Endodermal cell (in vitro differentiated cells): Measurements from ENCODE around the gene MARCHF10. TPM values are rescaled to one million over a fixed set of nuclear protein-coding genes. Genes with fewer than 3 reads are reported as not detected.

ENCODE experiments used
- DNase-seq: peaks from one replicate; pipeline ENCODE4 v3.0.0-alpha.2; 2017
- H3K27ac ChIP-seq: 2 replicates; pipeline ENCODE4 v1.5.1; 2013; ENCODE audit warnings: mild to moderate bottlenecking, low read depth, low read length, moderate library complexity
- H3K27me3 ChIP-seq: 2 replicates; pipeline ENCODE4 v1.6.1; 2013; ENCODE audit warnings: mild to moderate bottlenecking, low read length, moderate library complexity; ENCODE audit not compliant: insufficient read depth, control insufficient read depth, poor library complexity, severe bottlenecking
- H3K36me3 ChIP-seq: 2 replicates; pipeline ENCODE4 v1.7.0; 2013; ENCODE audit warnings: mild to moderate bottlenecking, low read length, moderate library complexity; ENCODE audit not compliant: control insufficient read depth, insufficient read depth
- H3K4me1 ChIP-seq: one replicate; pipeline ENCODE4 v1.7.0; 2013; ENCODE audit warnings: low read length; ENCODE audit not compliant: control insufficient read depth, insufficient read depth
- H3K4me3 ChIP-seq: 2 replicates; pipeline ENCODE4 v1.5.1; 2013; ENCODE audit warnings: mild to moderate bottlenecking, low read length, moderate library complexity
- H3K9ac ChIP-seq: 2 replicates; pipeline ENCODE4 v1.6.1; 2013; ENCODE audit warnings: mild to moderate bottlenecking, low read length, moderate library complexity; ENCODE audit not compliant: poor library complexity, severe bottlenecking; ENCODE audit errors: extremely low read depth
- H3K9me3 ChIP-seq: 2 replicates; pipeline ENCODE4 v1.6.1; 2013; ENCODE audit warnings: mild to moderate bottlenecking, low read length, moderate library complexity; ENCODE audit not compliant: control insufficient read depth
- H3K27ac Mint-ChIP-seq: 2 replicates; pipeline ENCODE4 v1.8.0; 2020; ENCODE audit warnings: mixed read lengths
- H3K27me3 Mint-ChIP-seq: 2 replicates; pipeline ENCODE4 v1.8.0; 2021; ENCODE audit warnings: mild to moderate bottlenecking, mixed read lengths; ENCODE audit not compliant: insufficient read depth
- H3K36me3 Mint-ChIP-seq: 2 replicates; pipeline ENCODE4 v1.8.0; 2020; ENCODE audit warnings: low read depth, mixed read lengths
- H3K4me1 Mint-ChIP-seq: 2 replicates; pipeline ENCODE4 v1.8.0; 2020; ENCODE audit warnings: mixed read lengths
- H3K4me3 Mint-ChIP-seq: 2 replicates; pipeline ENCODE4 v1.8.0; 2020; ENCODE audit warnings: mild to moderate bottlenecking, moderate library complexity, mixed read lengths
- H3K9me3 Mint-ChIP-seq: 2 replicates; pipeline ENCODE4 v1.8.0; 2020; ENCODE audit warnings: mild to moderate bottlenecking, mixed read lengths
- CTCF ChIP-seq: fragments of 200-600 bp; sonication (generic); conservative IDR thresholded peaks from 2 replicates; pipeline ENCODE4 v1.5.0; 2021; ENCODE audit warnings: antibody characterized with exemption, mild to moderate bottlenecking
- WGBS, 2 experiments: methylation state at CpG; one replicate each; pipeline versions ENCODE4 v1.1.5 to v1.1.7; 2013; ENCODE audit warnings: missing lambda C conversion rate in 2 of 2, mixed read lengths in 1 of 2; ENCODE audit not compliant: insufficient coverage in 1 of 2, insufficient read length in 1 of 2; 5-methylcytosine and 5-hydroxymethylcytosine counted together
- total RNA-seq, 2 donors: library from RNA; stranded (reverse); fragmentation: NEBNext Ultra II Directional in 1 of 2; extraction: Animal tissue kit (Norgen Biotek cat#: 25700) in 1 of 2; gene quantifications; 2 replicates in 1 of 2; 3 replicates in 1 of 2; pipeline ENCODE4 v1.2.1, GENCODE V29; 2021

The MARCHF10 gene
- total RNA-seq, 2 donors from 2014 or later = 0.57 to 1.7 TPM

GRCh38 chr17:62756198-62756597 is 51.9 kb downstream of the MARCHF10 start:
- Mint-ChIP-seq H3K4me1 (peaks cover 2% of the 10 kb centered on the region), H3K27me3 (peaks cover 18% of the 10 kb centered on the region), H3K27ac (no peak overlapping the region), H3K9me3 (no peaks in the 10 kb centered on the region), H3K36me3 (no peaks in the 10 kb centered on the region), H3K4me3 (no peak overlapping the region)
- H3K27ac ChIP-seq = no peak overlapping the region
- H3K27me3 ChIP-seq = no peaks in the 10 kb centered on the region
- H3K9me3 ChIP-seq = no peaks in the 10 kb centered on the region
- H3K4me1 ChIP-seq = no peaks in the 10 kb centered on the region
- no peak for TF ChIP-seq CTCF
- no peak overlapping the region for H3K4me3 ChIP-seq
- H3K36me3 ChIP-seq = no peaks in the 10 kb centered on the region
- no peak overlapping the region for H3K9ac ChIP-seq
- 92 to 99% methylated on average over 4 of the region's 4 CpGs for WGBS, 2 experiments
- no peak for DNase-seq

DNA sequence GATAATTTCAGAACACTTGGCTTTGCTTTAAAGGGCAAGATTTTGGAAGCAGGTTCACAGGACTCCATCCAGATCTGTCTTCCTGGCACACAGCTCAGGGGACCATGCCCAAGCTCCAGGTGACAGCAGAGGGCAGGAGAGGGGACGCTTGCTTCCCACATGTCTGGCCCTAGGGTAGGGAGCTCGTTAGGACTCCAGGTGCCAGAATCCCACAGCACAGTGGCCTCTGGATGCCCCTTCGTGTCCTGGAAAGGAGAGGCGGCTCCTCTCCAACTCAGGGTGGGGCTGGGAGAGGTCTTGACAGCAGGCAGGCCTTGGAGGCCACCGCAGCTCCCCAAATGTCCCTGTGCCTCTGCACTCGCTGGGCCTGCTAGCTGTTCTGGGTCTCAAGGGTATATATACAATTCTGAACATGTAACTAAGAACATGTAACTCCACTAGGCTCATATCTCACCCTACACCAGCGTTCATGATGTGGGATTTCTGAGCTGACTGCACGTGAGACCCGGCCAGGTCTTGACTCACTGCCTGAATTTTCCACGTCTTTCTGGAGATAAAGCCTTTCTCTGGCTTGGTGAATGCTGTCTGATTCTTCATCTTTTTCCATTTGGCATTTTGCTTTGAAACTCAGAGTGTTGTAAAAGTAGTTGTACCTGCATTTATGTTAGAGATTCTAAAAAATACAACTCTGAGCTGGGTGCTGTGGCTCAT is 52.8 kb downstream of the MARCHF10 start:
- Mint-ChIP-seq H3K4me3 (no peak overlapping the region), H3K27me3 (peaks cover 20% of the 10 kb centered on the region), H3K9me3 (no peaks in the 10 kb centered on the region), H3K4me1 (peaks cover 11% of the 10 kb centered on the region), H3K27ac (no peak overlapping the region), H3K36me3 (no peaks in the 10 kb centered on the region)
- no peaks in the 10 kb centered on the region for H3K9me3 ChIP-seq
- H3K27ac ChIP-seq = no peak overlapping the region
- peak; percentile 65 for TF ChIP-seq CTCF
- no peaks in the 10 kb centered on the region for H3K27me3 ChIP-seq
- H3K9ac ChIP-seq = no peak overlapping the region
- H3K4me1 ChIP-seq = no peaks in the 10 kb centered on the region
- no peaks in the 10 kb centered on the region for H3K36me3 ChIP-seq
- WGBS, 2 experiments = 85 to 87% methylated on average over 7 to 10 of the region's 10 CpGs
- no peak overlapping the region for H3K4me3 ChIP-seq
- peak; percentile 80 for DNase-seq

DNA sequence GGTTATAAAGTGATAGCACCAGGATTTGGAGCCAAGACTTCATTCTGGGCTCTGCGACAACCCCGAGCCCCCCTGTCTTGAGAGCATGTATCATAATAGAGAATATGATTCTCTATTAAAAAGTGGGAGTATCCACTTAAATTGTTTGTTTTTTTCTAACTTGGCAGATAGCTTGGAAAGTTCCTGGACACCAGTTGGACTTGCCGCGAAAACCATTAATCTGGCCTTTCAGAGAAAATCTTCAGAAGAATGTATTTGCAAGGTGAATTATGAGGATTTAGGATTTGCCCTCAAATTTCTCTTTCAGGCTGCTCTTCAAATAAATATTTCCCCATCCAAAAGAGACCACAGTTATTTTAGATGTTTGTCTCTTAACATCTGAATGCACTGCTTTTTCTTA is 53.5 kb downstream of the MARCHF10 start:
- H3K27ac Mint-ChIP-seq = no peak overlapping the region

More for the DNA sequence above, 53.5 kb downstream of the MARCHF10 start:
- Histone ChIP-seq H3K27ac (no peak overlapping the region), H3K4me1 (no peaks in the 10 kb centered on the region), H3K9me3 (no peaks in the 10 kb centered on the region), H3K36me3 (no peaks in the 10 kb centered on the region), H3K27me3 (no peaks in the 10 kb centered on the region), H3K9ac (no peak overlapping the region), H3K4me3 (no peak overlapping the region)
- 93 to 99% methylated on average over 2 to 4 of the region's 4 CpGs for WGBS, 2 experiments
- TF ChIP-seq CTCF = no peak
- peaks cover 15% of the 10 kb centered on the region for H3K27me3 Mint-ChIP-seq
- H3K4me3 Mint-ChIP-seq = no peak overlapping the region
- no peaks in the 10 kb centered on the region for H3K9me3 Mint-ChIP-seq
- H3K4me1 Mint-ChIP-seq = peaks cover 12% of the 10 kb centered on the region
- no peaks in the 10 kb centered on the region for H3K36me3 Mint-ChIP-seq
- DNase-seq = peak; percentile 1
